ACHN (cell line): ENCODE data around the gene BICD2.

Experiments used
- DNase-seq: peaks from one replicate; pipeline ENCODE4 v3.0.0-alpha.2; 2015
- in situ Hi-C: cut with HindIII; loops from 2 replicates; pipeline ENCODE4 v1.10.0; 2017; ENCODE audit warnings: low sequenced_read_pairs, low pct_ligation_motif_present, low pct_unique_long_range_greater_than_20kb

Gene BICD2

DNA sequence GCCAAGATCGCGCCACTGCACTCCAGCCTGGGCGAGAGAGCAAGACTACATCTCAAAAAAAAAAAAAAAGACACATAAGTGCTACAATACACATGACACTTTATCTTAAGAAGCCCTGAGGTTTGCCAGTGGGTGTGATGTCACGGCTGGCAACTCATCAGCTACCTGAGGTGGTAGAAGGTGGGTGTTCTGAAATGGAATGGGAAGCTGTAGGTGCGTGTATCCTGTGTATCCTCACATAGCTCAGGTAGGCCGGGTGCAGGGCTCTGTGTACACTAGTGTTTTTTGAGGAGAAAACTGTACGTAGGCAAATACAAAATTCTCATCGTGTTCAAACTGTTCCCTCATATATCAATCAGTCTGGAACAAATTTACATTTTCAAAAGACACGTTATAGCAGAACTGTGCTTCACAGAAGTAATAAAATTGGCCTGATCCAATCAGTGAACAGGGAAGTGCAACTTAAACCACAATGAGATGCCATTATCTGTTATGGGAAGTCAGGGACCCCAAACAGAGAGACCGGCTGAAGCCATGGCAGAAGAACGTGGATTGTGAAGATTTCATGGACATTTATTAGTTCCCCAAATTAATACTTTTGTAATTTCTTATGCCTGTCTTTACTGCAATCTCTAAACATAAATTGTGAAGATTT is 10.4 kb downstream of the BICD2 start:
- in situ Hi-C loops, result no loop called here
- no peak for DNase-seq

DNA sequence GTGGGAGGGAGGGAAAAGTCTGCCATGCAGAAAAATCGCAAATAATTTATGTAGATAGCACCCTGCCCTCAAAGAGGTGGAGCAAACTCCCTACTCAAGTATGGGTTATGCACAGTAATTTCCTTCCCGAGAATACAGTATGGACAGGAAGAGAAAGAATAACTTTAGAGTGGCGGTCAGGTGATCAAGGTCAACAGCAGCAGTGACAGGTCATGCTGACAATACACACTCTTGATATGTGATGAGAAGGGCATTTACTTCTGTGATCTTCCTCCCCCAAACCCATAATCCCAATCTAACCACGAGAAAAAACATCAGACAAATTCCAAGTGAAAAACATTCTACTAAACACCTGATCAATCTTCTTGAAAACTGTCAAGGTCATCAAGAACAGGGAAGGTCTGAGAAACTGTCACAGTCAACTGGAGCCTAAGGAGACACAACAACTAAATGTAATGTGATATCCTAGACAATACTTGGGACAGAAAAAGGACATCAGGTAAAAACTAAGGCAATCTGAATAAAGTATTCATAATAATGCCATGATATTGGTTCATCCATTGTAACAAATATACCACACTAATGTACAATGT is 11.7 kb downstream of the BICD2 start:
- DNase-seq, result no peak
- in situ Hi-C loops, result no loop called here

DNA sequence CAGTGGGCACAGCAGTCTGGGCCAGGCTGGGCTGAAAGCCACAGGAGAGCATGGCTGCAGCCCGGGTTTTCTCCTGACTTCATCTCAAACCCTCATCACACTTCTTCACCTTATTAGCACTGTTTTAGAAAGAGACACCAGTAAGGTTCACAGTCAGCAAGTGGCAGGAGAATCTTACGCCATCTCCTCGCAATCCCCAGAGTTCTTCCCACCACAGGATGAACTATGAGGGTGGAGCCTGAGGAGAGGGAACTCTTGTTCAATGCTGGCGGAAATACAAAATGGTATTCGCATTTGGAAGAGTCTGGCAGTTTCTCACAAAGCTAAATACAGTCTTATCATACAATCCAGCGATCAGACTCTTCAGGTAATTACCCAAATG is 14.7 kb downstream of the BICD2 start:
- no peak for DNase-seq
- in situ Hi-C loops, result no loop called here

DNA sequence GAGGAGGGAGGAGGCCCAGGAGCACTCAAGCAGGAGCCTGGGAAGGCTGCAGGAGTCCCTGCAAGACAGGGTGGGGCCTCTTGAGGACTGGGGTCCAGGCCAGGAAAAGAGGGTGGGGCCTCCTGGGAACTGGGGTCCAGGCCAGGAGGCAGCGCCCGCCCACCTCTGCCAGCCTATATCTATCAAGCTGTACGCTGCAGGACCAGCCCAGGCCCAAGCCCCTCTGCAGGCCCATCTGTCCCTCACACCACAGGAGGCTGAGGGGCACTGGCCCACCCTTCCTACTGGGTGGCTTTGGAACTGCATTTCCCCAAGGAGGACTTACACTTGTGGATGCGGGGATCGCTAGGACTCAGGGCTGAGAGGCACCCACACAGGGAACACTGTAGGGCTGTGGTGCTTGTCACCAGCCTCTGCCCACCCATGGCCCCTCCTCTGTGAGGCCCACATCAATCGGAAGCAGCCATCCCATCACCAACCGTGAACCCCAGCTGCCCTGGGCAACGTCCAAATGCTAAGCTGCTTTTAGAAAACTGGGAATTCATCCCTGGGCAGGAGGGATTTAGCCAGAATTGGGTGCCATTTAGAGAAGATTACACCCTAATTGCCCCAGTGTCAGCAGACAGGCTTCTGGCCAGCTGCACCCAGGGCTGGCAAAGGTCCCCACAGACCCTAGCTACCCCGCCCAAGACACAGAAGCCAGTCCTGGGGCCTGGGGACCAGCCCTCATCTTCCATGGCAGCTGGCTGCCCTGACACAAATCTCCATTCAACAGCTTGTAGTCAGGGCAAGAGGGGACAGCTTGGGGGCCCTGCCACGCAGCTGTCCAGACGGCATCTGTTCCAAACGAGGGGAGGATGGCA is 15.3 kb downstream of the BICD2 start:
- in situ Hi-C loops, result no loop called here

DNA sequence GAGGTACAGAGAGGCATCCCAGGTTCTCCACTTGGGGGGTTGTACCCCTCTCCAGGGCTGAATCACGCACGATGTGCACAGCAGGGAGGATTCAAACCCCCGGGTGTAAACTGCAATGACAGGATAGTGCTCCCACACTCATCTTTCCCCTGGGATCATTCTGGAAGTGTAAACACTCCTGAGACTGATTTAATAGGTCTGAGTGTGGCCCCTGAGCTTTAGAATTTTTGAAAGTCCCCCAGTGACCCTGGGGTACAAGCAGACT is 16.5 kb downstream of the BICD2 start:
- in situ Hi-C loops, result no loop called here
- no peak for DNase-seq

More for the DNA sequence above, 15.3 kb downstream of the BICD2 start:
- DNase-seq, result no peak

DNA sequence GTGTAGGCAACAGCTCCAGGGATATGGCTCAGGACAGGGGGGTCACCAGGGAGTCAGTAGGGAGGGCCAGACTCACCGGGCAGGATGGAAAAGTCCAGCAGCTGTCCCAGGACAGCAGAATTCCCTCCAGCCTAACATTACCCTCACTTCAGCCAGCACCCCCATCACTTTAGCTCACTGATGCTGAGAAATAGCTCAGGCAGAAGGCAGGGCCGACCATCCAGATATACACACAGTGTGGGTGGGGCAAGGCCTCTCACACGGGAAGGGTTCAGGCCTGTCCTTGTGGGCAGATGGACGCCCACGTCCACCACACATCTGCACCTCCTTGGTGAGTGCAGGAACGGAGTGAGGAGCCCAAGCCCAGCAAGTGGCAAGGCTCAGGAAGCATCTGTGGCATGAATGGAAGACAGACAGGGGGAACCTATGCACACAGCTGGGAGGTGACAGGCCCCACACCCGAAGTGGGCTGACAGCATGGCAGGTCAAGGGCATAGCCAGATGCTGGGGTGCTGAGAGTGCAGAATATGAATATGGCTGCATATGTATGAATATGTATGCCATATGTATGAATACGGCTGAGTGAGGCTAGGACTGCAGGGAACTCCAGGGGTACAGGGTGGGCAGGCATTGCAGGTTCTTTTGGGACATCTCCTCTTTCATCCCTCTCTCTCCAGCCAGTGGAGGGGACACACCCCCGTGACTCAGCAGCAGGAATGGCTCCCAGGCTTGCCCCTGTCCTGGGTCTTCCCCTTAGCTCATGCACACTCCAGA is 17.0 kb downstream of the BICD2 start:
- in situ Hi-C loops, result no loop called here
- DNase-seq, result no peak

DNA sequence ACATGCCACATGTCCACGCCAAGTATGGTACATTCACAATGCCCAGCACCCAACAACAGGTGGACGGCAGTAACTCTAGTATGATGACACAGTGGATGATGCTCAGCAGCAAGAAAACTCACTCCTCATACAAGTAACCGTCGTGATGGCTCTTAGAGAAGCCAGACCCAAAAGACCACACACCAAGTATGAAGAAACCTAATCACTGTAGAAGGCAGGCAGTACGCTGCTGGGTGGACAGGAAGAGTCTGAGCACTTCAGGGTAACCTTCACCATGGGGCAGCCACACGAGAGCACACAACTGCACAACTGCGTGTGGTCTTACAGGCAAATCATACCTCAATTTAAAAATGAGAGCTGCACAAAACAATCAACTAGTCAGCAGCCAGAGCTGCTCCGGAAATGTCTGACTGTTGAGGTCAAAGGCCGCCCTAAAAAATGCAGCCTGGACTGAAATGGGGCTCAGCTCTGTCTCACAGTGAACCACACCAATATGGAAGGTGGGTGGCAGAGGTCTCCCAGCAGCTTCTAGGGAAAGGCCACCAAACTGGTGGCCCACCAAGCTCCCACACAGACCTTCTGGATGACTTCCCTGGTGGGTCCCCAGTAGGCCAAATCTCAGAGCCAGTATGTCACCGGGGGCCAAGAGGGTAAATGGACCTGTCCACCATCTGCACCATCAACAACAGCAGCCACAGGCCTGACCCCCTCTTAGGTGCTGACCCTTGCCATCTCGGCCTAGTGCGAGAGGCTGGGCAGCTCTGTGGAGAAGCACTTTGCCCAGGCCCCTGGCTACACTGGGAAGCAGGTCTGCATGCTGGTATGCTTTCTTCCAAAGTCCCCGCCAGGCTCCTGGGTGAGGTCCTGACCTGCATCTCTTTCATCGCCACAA is 17.8 kb downstream of the BICD2 start:
- no peak for DNase-seq
- in situ Hi-C loops, result no loop called here

DNA sequence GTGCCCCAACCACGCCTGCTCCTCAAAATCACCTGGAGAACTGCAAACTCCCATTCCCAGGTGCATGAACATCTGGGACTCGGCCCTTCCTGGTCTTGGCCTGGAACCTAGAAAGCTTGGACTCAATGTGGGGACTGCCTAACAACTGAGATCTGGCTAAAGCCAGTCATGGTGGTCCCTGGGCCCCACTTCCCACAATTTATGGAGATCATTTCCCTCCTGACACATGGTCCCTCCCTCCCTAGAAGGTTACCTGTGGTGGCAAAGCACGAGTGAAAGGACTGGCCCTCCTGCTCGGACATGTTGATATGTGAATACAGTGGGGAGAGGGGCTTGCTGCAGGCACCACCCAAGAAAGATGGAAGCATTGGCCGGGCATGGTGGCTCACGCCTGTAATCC is 18.8 kb downstream of the BICD2 start:
- no peak for DNase-seq
- in situ Hi-C loops, result no loop called here

DNA sequence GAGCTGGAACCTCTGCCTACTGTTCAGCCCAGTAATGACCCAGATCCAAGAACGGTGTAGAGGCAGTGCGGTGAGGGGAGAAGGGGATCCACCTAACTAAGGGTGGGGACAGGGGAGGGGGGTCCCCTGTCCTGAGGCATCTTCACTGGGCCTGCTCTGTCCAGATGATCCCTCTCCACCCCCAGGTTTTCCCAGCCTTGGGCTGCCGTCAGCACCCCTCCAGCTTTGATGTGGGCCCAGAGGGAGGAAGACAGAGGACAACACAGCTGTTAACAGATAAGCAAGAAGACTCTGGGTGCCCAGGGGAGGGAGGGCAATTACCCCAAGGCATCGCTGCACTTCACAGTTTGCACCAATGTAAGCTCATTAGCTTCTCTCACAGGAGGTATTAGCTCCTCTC is 19.3 kb downstream of the BICD2 start:
- DNase-seq, result no peak
- in situ Hi-C loops, result no loop called here

DNA sequence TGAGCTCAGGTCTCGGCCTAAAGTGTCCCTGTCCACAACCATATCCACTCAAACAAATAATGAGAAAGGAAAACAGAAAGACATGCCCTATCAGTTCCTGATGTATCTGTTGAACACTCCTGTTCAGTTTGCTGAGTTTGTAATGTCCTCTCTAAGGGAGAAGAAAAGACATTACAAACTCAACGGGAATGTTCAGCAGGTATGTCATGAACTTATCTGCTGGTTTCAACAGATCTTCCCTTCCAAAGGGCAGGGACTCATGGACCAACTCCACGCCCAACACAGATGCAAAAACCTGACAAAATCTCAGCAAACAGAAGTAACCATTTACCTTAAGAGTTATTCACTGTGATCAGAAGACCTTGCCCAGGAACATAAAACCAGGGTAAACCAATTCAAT is 23.7 kb downstream of the BICD2 start:
- in situ Hi-C loops, result no loop called here
- DNase-seq, result no peak

DNA sequence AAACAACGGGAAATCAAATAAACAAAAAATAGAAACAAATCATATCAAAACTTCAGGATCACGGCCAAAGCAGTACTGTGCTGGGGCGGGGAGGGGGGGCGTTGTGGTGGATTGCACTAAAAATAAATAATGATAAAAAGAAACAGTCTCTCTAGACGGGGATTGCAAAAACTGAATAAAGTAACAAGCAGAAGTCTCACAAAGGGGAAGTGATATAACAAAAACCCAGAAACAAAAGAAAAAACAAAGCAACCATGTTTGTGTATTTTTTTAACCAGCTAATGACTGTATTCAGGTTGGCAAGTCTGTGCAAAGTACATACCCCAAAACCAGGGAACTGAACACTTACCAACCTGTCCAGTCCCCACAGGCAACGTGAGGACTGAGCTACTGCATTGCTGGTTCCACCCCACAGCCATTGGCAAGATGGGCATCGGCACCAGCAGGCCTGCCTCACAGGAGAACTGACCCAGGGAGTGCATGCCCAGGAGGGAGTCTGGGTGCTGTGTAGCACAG is 24.1 kb downstream of the BICD2 start:
- DNase-seq, result no peak

DNA sequence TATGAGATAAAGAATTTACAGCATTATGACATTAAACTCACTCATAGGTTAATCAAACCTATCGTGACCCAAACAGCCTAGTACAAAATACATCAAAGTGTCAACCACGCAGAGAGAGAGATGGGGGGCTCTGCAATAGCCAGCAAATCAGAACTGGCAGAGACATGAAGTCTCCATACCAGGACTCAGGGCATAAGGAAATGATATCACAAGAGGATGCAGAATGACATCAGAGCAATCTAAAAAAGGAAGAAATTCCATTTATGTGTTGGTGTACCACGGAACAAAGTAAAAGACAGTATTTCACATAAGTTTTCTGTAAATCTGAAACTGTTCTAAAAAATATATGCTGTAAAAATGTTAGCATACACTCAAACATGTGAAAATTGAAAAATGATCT is 24.6 kb downstream of the BICD2 start:
- no peak for DNase-seq
- in situ Hi-C loops, result no loop called here

More for the DNA sequence above, 24.1 kb downstream of the BICD2 start:
- in situ Hi-C loops, result no loop called here

DNA sequence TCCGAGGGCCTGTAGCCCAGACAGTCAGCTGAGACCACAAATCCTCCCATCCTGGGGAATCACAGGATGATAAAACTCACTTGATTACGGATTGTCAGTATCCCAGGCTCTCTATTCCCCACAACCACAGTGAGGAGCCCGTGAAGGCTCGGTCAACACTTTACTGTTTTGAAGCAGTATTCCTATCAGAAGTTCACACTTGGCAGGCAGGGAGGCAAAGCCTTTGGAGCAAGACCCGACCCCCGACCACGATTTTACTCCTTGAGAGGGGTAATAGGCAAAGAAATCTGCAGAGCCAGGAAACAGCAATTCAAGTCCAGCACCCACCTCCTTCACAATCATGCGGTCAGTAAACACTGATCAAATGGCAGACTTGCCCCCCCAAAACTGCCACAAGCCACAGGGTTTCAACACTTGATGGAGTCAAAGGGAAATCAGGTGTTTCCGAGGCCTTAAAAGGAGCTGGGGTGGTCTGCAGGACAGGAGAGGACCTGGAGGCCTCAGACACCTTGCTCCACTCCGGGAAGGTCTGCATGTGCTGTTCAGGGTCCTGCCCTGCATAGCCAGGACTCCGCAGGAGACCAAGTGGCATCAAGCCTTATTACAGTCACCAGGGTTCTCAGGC is 25.2 kb downstream of the BICD2 start:
- no peak for DNase-seq
- in situ Hi-C loops, result no loop called here

DNA sequence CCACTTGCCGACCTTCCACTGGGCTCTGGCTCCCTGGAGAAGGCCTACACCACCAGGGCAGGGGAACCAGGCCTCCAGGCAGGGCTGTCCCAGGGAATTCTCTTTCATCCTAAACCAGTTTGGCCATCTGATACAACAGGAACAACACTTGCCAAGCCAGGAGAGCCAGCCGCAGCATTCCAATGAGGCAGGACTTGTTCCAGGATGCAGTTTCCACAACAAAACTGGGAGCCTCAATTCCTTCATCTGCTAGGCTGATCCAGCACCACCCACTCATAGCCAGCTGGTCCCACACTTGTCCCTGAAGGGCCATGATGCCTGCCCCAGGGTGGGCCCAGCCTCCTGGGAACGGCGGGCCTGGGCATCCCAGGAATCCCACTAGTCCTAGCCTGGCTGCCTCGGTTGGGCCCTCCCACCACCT is 26.0 kb downstream of the BICD2 start:
- DNase-seq, result no peak
- in situ Hi-C loops, result no loop called here

DNA sequence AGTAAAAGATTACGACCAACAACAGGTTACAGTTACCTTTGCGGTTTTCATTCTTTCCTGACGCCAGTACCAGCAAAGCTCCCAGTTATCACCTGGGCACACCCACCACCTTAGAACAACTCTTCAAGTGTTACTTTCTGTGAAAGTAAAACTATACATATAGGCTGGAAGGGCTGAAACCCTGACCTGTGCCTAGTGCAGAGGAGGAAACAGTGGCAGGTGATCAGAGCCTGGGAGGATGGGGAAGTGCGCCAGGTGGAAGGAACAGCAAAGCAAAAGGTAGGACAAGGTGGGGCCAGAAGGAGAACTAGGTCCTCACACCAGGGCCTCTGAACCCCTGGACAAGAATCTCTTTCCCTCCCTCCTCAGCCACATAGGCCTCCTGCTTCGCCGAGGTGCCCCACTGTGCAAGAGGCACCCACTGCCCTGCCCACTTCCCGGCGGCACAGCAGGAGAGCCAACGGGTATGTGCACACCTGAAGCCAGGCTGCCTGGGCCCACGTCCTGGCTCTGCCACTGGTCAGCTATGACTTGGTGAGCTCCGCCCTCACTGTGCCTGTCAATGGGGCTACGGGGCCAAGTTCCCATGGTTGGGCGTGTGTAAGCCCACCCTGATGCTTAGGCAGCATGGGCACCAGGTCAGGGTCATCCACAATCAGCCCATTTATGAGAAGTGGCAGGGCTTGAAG is 26.9 kb downstream of the BICD2 start:
- in situ Hi-C loops, result no loop called here
- DNase-seq, result no peak

DNA sequence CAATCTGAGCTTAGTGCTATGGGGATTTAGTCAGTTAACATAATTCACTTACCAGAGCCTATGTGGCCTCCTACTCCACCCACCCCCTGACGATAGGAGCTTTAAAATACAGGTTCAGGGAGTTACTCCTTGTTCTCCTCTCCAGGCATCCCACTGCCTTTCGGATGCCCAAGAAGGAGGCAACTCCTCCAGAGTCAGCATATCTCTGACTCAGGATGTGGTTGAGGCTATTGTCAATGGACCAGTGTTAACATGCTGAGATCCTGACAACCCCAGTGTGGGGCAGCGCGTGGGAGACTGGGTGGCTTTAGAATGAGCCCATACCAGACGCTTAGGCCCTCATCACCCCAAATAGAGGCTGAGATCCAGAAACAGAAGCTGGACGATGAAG is 27.4 kb downstream of the BICD2 start:
- in situ Hi-C loops, result no loop called here
- DNase-seq, result no peak

DNA sequence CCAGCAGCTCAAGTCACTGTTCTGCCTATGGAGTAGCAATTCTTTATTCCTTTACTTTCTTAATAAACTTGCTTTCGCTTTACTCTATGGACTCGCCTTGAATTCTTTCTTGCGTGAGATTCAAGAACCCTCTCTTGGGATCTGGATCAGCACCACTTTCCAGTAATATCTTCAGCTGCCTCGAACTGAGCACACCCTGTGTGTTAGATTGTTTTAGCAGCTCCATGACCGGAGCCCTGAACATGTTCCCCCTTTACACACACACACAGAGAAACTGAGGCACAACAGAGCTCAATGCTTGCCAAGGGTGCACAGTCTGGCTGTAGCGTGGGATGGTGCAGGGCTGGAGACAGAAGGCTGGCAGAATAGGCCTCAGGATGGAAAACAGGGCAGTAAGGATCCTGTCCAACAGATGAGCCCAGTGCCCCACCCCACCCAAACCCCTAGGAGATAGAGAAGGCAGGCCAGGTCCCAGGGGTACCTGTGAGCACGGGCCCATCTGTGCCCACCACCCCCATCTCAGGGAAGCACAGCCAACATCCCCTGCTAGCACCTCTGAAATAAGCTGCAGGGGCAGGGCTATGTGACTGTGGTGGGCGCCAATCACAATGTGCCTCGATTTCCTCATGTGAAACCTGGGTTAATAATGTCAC is 27.9 kb downstream of the BICD2 start:
- DNase-seq, result no peak
- in situ Hi-C loops, result no loop called here
